GM19023 (cell line): Measurements from ENCODE around the gene BARX1.

Source experiments
- ATAC-seq: cut with Tn5 transposase; IDR thresholded peaks from one replicate; pipeline ENCODE4 v1.9.1; 2021; ENCODE audit warnings: mild to moderate bottlenecking, moderate library complexity; ENCODE audit not compliant: unreplicated experiment

The BARX1 gene

DNA sequence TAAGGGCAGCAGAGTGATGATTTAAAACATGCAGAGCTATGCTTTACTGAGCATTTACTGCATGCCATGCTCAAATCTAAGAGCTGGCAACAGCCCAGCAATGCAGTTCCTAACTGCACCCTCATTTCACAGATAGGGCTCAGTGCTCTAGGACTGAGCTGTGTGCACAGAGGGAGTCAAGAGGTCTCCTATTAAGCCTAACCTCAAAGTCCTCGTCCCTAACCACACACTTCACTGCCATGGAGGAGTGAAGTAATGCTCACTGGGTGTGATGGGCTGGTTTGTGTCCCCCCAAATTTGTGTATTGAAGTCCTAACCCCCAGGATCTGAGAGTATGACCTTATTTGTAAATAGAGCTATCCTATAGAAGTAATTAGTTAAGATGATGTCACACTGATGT, 25.9 kb downstream of the BARX1 start:
- ATAC-seq: no peak

DNA sequence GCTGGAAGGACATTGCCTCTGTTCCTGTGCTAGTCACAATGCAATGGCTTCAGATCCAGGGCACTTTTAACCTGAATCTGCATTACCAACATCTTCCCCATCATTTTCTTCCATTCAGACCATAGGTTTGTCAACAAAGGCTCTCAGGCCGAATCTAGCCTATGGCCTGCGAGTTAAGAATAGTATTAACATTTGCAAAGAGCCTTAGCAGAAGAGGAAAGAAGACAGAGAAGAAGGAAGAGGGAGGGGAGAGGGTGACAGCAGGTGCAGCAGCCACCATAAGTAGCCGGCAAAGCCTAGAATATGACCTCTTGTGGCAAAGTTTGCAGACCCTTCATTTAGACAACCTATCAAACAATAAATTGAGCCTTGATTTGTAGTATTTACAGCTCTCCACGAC, 32.6 kb downstream of the BARX1 start:
- no peak for ATAC-seq

GRCh38 chr9:93920131-93920800, 34.9 kb downstream of the BARX1 start:
- ATAC-seq: no peak

DNA sequence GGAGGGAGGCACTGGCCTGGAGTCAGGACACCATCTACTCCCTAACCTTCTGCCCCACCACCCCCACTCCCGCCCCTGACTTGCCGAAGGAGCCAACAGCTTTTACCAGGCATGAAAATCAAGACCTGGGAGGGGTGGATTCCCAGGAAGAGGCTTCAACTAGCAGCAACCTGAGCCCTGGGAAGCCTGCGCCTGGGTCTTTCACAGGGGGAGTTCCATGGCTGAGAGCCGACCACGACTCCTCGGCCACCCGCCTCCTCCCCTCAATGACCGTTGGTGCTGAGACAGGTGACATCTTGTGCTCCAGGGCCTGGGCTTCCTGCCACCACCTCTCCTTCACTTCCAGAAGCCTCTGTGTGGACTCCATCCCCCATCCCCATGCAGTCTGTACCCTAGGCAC, 37.1 kb downstream of the BARX1 start:
- no peak for ATAC-seq

DNA sequence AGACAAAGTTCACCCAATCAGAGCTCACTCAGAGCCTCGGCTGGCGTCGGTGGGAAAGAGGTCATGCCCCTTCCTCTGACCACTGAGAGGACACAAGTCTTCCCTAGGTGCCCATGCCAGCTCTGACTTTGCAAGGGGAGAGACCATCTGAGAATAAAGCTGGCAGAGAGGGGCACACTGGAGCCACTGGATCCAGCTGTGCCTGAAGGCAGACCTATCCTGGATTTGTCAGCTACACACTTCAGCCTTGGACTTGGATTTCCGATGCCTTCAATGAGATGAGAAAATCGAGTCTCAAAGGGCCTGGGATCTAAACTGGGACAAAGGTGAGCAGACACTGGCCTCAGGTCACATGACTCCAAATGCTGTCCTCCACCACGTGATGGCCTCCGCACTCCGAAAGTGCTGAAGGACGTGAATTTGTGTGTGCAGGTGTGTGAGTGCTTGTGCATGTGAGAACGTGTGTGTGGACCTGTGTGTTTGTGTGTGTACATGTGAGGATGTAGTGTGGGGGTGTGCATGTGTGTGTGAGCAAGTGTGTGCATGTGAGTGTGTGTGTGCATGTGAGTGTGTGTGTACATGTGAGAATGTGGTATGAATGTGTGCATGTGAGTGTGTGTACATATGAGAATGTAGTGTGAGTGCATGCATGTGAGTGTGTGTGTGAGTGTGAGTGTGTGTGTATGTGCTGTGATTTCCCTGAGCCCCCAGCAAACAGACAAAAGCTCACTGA, 37.9 kb downstream of the BARX1 start:
- ATAC-seq: no peak

DNA sequence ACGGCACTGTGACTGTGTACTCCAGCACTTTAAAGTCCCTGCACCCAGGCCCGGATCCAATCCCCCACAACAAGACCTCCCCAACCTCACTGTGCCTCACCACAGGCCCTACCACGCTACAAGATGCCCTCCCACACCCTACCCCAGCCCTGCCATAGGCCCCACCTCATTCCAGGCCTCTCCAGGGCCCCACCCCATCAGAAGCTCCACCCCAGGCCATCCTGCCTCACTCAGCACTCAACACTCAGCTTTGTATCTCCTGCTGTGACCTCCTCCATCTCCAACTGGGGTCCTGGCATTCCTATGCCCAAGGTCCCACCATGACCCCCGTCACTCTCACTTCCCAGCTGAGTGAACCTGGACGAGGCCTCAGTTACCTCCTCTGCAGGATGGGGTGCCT, 38.8 kb downstream of the BARX1 start:
- no peak for ATAC-seq

- ATAC-seq: no peak
These were observed 43.2 kb downstream of the BARX1 start for GRCh38 chr9:93911801-93912554.

DNA sequence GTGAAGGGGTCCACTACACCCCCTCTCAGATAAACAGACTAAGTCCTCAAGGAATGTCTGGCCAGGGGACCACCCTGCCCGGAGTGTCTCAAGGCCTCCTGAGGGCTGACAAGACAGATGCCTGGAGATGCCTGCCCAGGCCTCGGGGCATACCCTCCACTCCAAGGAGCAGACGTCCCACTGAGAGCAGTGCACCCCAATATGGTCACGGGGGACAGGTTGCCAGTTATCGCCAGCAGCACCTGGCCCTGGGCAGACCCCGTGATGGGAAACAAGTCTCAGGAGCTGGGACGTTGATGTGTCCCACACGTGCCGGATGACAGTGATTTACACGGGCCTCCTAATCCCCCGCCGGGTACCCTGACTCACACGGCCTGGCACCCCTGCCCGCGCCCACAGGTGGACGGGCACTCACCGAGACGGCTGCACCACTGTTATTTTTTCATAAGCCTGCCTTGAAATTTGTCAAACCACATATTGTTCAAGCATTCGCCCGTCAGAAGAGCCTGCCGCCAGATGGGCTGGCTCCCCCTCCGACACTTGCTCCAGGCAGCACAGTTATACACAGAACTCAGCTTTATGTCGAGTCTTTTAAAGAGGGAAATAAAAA, 43.9 kb downstream of the BARX1 start:
- no peak for ATAC-seq

- no peak for ATAC-seq
These were observed 44.6 kb downstream of the BARX1 start for GRCh38 chr9:93910598-93910997.

DNA sequence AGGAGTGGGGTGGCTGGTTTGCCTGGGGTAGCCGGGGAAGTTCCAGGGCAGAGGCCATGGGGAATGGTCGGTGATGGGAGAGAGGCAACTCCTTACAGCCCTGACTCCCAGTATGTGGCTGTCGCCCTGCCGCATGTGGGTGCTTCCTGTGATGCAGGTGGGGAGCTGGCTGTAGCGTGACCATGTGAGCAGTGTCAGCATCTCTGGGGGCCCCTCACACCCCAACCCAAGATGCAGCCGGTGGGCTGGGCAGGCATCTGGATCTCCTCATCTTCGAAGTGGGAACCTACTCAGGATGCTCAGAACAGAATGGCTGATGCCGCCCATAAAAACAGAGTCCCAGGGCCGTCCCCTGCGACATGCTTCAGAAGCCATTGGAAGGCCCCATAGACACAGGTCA, 45.0 kb downstream of the BARX1 start:
- ATAC-seq: no peak

DNA sequence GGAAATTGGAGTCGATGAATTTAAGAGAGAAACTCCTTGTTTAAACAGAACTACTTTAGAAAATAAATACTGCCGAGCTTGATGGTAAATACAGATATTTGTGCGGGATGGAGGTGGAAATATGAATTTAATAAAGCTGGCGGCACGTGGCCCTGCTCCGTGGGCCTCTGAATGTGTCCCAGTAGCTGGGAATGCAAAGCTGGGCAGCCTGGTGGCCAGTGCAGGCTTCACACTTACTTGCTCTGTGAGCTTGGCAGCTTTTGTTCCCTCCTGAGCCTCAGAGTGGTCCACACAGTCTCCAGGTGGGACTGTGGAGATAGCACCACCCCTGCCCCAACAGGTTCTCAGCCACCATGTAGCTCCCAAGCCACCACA, 45.9 kb downstream of the BARX1 start:
- no peak for ATAC-seq

DNA sequence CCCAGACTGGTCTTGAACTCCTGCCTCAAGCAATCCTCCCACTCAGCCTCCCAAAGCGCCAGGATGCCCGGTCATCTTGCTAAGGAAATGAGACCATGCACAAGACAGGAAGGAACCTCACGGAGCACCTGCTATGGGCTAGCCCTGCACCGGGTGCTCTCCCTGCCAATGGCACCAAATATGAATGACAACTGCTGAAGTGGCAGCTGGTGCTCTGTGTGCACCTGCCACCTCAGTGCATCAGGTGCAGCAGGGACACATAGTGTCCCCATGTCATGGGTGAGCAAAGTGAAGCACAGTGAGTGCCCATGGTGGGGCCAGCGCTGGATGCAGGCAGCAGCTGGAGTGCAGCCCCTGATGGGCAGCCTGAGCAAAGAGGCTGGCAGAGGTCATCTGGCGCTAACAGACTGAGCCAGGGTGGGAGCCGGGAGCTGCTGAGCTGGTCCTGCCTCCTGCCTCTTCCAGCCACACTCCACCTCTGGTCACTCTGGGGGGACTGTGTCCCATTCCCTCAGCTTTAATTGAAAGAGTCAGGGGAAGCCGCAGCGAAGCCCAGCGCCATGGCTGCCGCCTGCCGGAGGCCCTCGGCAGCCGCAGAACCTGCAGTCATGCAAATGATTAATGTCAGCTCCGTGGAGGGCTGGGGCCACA, 46.4 kb downstream of the BARX1 start:
- ATAC-seq: no peak

GRCh38 chr9:93907551-93908199, 47.5 kb downstream of the BARX1 start:
- no peak for ATAC-seq

GRCh38 chr9:93906195-93906880, 48.8 kb downstream of the BARX1 start:
- ATAC-seq: no peak

DNA sequence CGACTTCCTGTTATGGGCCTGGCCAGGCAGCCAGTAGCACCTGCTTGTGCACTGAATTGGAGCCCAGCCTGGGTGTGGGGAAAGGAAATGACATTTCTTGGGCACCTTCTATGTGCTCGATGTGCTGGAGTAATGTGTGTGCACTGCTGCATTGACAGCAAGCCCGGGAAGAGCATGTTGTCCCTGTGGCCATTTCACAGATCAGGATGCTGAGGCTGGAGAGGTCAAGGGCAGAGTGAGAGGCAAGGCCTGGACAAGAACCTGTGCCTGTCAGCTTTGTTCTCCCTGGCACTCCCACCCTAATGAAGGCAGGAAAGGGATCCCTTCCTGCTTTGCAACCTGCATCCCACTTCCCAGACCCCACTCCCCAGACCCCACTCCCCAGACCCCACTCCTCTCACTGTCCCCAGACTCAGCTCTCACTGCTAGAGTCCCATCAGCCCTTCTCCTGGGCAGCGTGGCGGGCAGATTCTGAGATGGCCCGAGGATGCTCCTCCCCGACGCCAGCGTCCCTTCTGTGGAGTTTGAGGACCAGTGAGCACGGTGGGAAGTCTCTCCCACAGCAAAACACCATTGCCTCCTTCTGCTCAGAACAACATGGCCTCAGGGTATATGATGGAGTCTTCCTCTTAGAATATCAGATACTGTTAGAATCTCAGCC, 49.6 kb downstream of the BARX1 start:
- ATAC-seq: no peak

- no peak for ATAC-seq
These were observed 50.3 kb downstream of the BARX1 start for GRCh38 chr9:93904649-93905472.

DNA sequence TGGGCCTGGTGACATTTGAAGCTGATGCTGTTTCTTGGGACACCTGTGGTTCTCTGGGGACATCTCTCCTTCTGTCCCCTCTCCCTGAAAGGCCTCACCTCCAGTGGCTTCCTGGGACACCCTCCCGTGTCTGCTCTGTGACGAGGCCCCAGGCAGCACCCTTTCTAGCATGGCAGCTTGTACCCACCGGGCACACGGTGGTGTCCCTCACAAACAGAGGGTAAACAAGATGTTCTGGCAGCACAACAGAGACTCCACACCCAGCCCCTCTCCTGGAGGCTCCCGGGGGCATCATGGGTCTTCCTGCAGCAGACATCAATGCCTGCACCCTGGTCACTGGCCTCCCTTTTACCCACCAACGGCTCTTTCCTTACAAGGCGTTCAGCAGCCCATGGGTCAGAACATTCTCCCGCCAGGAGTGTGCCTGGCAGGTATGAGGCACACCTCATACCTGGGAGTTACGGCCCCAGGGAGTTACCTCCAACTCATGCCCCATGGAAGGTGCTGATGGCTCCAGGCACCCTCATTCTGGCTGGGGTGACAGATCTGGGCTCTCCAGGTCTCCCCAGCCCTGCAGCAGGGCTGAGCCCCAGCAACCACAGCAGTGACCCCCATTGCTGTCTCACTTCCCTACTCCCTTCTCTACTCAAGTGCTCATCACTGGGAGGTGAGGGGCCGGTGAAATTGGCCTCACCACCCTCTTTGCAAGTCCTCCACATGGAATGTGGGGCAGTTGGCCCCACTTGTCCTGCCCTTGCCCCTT, 51.1 kb downstream of the BARX1 start:
- no peak for ATAC-seq
